Measurements from ENCODE around the gene SPDL1. TPM values are rescaled to one million over a fixed set of nuclear protein-coding genes. Genes with fewer than 3 reads are reported as not detected.

SPDL1 gene
- total RNA-seq (ENCODE audit: low replicate concordance): 43.7 and 105 TPM in 2 replicates

- peak within 1 kb of the TSS; percentile 76 for H3K4me3 ChIP-seq (ENCODE audit: low read depth, low read length)
- peak; percentile 98 for DNase-seq (ENCODE audit: low read depth)
- no peak for TF ChIP-seq CTCF (IDR thresholded peaks at IDR 0.05; ENCODE audit: insufficient read depth, low read length)
Observed at GRCh38 chr5:169583424-169584220, at the start of gene SPDL1. SPDL1 (plus strand) TSS chr5:169583773; CDS start chr5:169588417, 4,644 bp downstream.

- no peak for TF ChIP-seq CTCF (IDR thresholded peaks at IDR 0.05; ENCODE audit: insufficient read depth, low read length)
- DNase-seq (ENCODE audit: low read depth): peak; percentile 35
- H3K4me3 ChIP-seq (ENCODE audit: low read depth, low read length): no peak overlapping the region
Observed at GRCh38 chr5:169534311-169534880, 49.2 kb upstream of the SPDL1 start.

- DNase-seq (ENCODE audit: low read depth): no peak
- H3K4me3 ChIP-seq (ENCODE audit: low read depth, low read length): no peak overlapping the region
- TF ChIP-seq CTCF (IDR thresholded peaks at IDR 0.05; ENCODE audit: insufficient read depth, low read length): no peak
Observed at GRCh38 chr5:169534939-169535338, 48.6 kb upstream of the SPDL1 start.

GRCh38 chr5:169538944-169539343 lies 44.6 kb upstream of the SPDL1 start:
- TF ChIP-seq CTCF (IDR thresholded peaks at IDR 0.05; ENCODE audit: insufficient read depth, low read length): no peak
- DNase-seq (ENCODE audit: low read depth): peak; percentile 29
- H3K4me3 ChIP-seq (ENCODE audit: low read depth, low read length): no peak overlapping the region

GRCh38 chr5:169542811-169543210 lies 40.8 kb upstream of the SPDL1 start:
- no peak overlapping the region for H3K4me3 ChIP-seq (ENCODE audit: low read depth, low read length)
- no peak for TF ChIP-seq CTCF (IDR thresholded peaks at IDR 0.05; ENCODE audit: insufficient read depth, low read length)
- no peak for DNase-seq (ENCODE audit: low read depth)

GRCh38 chr5:169544264-169544950 lies 39.2 kb upstream of the SPDL1 start:
- DNase-seq (ENCODE audit: low read depth): no peak
- no peak for TF ChIP-seq CTCF (IDR thresholded peaks at IDR 0.05; ENCODE audit: insufficient read depth, low read length)
- no peak overlapping the region for H3K4me3 ChIP-seq (ENCODE audit: low read depth, low read length)
